Thoracic aorta (tissue), 2 donors: ENCODE measurements around the gene DEDD2. TPM values are rescaled to one million over a fixed set of nuclear protein-coding genes. Genes with fewer than 3 reads are reported as not detected.

ENCODE experiments used
- ATAC-seq: fragments of 150-250 bp; one replicate; pipeline ENCODE4 v1.8.0; 2017; ENCODE audit warnings: low read depth; ENCODE audit not compliant: insufficient number of reproducible peaks, low FRiP score
- DNase-seq: peaks from one replicate; pipeline ENCODE4 v3.0.0-alpha.2; 2020; ENCODE audit warnings: low spot score
- H3K27ac ChIP-seq, 2 donors: fragments of 200-600 bp; sonication (generic); 1 replicate in 1 of 2; 2 replicates in 1 of 2; pipeline ENCODE4 v1.5.1; 2016; ENCODE audit warnings: mild to moderate bottlenecking in 2 of 2, moderate library complexity in 2 of 2
- H3K27me3 ChIP-seq: fragments of 200-600 bp; sonication (generic); replicated peaks from 2 replicates; pipeline ENCODE4 v1.6.0; 2016; ENCODE audit warnings: mild to moderate bottlenecking; ENCODE audit not compliant: insufficient read depth
- H3K36me3 ChIP-seq: fragments of 200-600 bp; sonication (generic); one replicate; pipeline ENCODE4 v1.5.1; 2016
- H3K4me1 ChIP-seq, 2 donors: fragments of 200-600 bp; sonication (generic); 1 replicate in 1 of 2; 2 replicates in 1 of 2; pipeline versions ENCODE4 v1.5.1 to v1.6.0; 2016; ENCODE audit warnings: low read depth in 2 of 2, mild to moderate bottlenecking in 1 of 2; ENCODE audit not compliant: control insufficient read depth in 1 of 2
- H3K4me3 ChIP-seq: fragments of 200-600 bp; sonication (generic); 2 replicates; pipeline ENCODE4 v1.5.1; 2016; ENCODE audit warnings: mild to moderate bottlenecking
- H3K9me3 ChIP-seq: fragments of 200-600 bp; sonication (generic); 2 replicates; pipeline ENCODE4 v1.5.1; 2016
- total RNA-seq, 2 donors: library from RNA; depleted of rRNA; stranded (reverse); fragments of >200 nt; gene quantifications; one replicate each; pipeline versions ENCODE4 v1.1.0 to v1.2.3, GENCODE V29; 2016
- TF ChIP-seq, protein P1 (sequence below): fragments of 200-600 bp; sonication (generic); IDR thresholded peaks from one replicate; pipeline ENCODE4 v1.5.1; 2019; ENCODE audit warnings: antibody characterized with exemption

The DEDD2 gene
- total RNA-seq, 2 donors from 2014 or later, result 21.7 to 33.2 TPM

DNA sequence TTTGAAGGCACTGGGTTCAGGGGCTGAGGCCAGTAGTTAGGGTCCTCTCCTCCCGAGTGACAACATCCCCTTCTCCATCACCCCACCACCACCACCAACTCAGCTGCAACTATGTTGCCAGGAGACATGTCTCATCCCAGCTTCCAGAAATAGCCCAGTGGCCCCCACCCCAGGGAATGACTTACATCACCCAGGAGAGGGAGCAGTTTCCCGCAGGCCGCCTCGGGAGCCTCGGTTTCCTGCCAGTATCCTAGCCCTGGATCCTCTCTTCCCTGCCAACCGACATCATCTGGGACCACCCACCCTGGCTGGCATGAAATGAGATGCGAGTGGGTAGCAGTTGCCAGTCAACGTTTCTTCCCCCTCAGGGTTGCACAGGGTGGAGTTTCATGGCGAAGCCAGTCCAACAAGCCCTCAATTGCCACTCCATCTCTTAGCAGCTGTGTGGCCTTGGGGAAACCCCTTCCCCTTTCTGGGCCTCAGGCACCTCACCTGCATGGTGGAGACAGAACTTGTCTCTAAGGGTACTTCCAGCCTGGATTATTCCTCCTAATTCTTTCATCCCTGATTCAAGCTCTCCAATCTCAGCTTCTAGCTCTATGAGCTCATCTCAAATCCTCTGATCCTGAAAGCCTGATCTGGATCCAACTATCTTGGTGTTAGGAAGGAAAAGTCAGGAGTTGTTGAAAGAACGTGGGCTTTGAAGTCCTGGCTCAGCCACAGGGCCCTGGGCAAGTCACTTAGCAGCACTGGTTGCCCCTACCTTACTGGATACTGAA lies 28.9 kb upstream of the DEDD2 start:
- ATAC-seq, result no peak
- no peaks in the 10 kb centered on the region for H3K27me3 ChIP-seq
- peak; percentile 55 for DNase-seq

GRCh38 chr19:42245231-42245630 lies 27.8 kb upstream of the DEDD2 start:
- DNase-seq, result no peak
- peaks cover 13% of the 10 kb centered on the region for H3K36me3 ChIP-seq
- no peak for ATAC-seq
- peaks cover 29 to 63% of the 10 kb centered on the region in 2 donors for H3K4me1 ChIP-seq
- TF ChIP-seq, protein P1, sequence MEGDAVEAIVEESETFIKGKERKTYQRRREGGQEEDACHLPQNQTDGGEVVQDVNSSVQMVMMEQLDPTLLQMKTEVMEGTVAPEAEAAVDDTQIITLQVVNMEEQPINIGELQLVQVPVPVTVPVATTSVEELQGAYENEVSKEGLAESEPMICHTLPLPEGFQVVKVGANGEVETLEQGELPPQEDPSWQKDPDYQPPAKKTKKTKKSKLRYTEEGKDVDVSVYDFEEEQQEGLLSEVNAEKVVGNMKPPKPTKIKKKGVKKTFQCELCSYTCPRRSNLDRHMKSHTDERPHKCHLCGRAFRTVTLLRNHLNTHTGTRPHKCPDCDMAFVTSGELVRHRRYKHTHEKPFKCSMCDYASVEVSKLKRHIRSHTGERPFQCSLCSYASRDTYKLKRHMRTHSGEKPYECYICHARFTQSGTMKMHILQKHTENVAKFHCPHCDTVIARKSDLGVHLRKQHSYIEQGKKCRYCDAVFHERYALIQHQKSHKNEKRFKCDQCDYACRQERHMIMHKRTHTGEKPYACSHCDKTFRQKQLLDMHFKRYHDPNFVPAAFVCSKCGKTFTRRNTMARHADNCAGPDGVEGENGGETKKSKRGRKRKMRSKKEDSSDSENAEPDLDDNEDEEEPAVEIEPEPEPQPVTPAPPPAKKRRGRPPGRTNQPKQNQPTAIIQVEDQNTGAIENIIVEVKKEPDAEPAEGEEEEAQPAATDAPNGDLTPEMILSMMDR, result no peak
- no peaks in the 10 kb centered on the region for H3K9me3 ChIP-seq
- H3K4me3 ChIP-seq, result peak overlapping the region; percentile 75
- no peaks in the 10 kb centered on the region for H3K27me3 ChIP-seq
- peak overlapping the region; percentile 85 to 95 for H3K27ac ChIP-seq

More for the DNA sequence above, 28.9 kb upstream of the DEDD2 start:
- Histone ChIP-seq H3K4me1 (peaks cover 31 to 68% of the 10 kb centered on the region in 2 donors), H3K27ac (peak overlapping the region; percentile 61 to 95), H3K9me3 (no peaks in the 10 kb centered on the region), H3K4me3 (no peak overlapping the region), H3K36me3 (peaks cover 13% of the 10 kb centered on the region)
- TF ChIP-seq, protein P1, result peak; percentile 60

DNA sequence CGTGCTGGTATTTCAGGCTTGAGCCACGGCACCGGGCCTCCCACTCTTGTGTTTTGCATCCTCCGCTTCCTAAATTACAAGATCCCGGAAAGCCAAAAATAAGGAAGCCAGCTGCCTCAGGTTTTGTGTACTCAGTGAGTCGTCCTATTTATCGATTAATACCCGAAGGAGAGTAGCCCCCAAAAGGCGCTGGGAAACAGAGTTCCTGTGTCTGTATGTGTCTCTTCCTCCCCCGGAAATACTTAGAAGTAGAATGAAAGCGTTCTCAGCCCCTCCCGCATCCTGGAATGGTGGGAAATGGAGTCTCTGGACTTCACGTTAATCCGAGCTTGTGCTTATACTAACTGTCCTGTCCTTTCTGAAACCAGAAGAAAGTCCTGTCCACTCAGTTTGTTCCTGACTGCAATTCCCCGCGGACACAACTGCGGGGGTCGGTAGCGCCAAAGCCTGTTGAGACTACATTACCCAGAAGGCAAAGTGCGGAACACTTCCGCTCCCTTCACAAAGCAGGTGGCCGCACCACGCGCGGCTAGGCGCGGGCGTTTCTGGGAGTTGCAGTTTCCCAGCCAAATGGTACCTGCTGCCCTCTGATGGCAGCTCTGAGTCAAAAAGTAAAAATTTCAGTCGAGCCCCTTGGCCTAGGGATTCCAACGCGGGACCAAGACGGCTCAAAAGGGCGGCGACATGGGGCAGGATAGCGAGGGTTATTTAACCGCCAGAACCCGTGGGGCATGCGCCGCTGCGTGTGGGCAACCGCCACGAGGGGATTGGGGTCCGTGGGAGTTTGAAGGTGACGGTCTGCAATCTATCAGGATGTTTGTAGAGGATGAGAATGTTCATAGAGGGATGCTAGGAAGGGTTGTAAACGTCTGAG lies 27.1 kb upstream of the DEDD2 start:
- peaks cover 29 to 56% of the 10 kb centered on the region in 2 donors for H3K4me1 ChIP-seq
- H3K36me3 ChIP-seq, result peaks cover 9% of the 10 kb centered on the region
- peak; percentile 71 for DNase-seq
- TF ChIP-seq, protein P1, result peak; percentile 47
- H3K4me3 ChIP-seq, result peak overlapping the region; percentile 75
- H3K27ac ChIP-seq, result peak overlapping the region; percentile 85 to 95
- ATAC-seq, result no peak
- H3K9me3 ChIP-seq, result no peaks in the 10 kb centered on the region
- H3K27me3 ChIP-seq, result no peaks in the 10 kb centered on the region

DNA sequence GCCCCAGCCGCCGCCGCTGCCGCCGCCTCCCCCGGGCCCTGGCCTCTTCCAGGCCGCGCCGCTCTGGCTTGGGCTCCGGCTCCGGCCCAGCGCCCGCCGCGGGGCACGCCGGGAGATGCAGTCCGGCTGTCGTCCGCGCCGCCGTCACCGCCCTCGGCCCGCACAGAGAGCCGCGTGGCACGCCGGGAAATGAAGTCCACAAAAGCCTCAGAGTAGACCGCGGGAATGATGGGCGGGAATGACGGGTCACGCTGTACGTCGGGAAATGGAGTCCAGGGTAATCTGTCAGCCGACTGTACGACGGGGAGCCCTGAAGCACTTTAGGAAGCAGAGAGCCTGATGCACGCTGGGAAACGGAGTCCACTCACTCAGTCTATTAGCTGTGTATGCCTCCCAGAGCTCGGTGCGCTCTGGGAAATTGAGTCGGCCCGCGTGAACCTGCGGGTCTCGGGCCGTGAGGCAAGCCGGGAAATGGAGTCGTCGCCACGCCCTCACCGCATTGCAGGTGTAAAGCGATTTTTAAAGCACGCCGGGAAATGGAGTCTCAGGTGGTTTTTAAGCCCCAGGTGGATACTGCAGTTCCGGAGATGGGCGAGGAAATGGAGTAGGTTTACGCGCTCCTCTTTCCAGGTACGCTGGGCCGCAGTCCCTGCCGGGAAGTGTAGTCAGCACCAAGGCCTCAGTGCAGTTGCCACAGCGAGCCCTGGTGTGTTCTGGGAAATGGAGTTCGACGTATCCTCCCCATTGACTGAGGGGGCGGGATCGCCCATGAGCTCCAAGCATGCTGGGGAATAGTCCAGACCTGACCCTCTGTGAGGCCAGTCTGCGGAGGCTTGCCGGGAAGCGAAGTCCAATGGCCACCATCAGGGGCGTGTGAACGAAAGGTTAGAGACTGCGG lies 25.3 kb upstream of the DEDD2 start, which contains the start of gene GSK3A:
TSS of gene GSK3A (minus strand) at position 91 of the 898 bp plus-strand sequence. CDS start 137 bp downstream, outside the sequence.
- no peaks in the 10 kb centered on the region for H3K36me3 ChIP-seq
- H3K27ac ChIP-seq, result peak within 1 kb of the TSS; percentile 85 to 95
- DNase-seq (peak; percentile 98), ATAC-seq (peak; percentile 95)
- no peaks in the 10 kb centered on the region for H3K9me3 ChIP-seq
- peak within 1 kb of the TSS; percentile 75 for H3K4me3 ChIP-seq
- peaks cover 29 to 49% of the 10 kb centered on the region in 2 donors for H3K4me1 ChIP-seq
- TF ChIP-seq, protein P1, result no peak
- H3K27me3 ChIP-seq, result no peaks in the 10 kb centered on the region
